GM19193 (cell line): ENCODE measurements around the gene COMMD10.

ENCODE experiments used
- POLR2A ChIP-seq: IDR thresholded peaks from 4 replicates; pipeline ENCODE4 v1.6.1; 2011; ENCODE audit not compliant: insufficient read depth, insufficient read length; ENCODE audit errors: extremely low read depth

Gene COMMD10

GRCh38 chr5:116234681-116235080, 149.9 kb downstream of the COMMD10 start:
- TF ChIP-seq POLR2A = no peak

- TF ChIP-seq POLR2A = no peak
These were observed 153.2 kb downstream of the COMMD10 start for GRCh38 chr5:116237917-116238500.

- no peak for TF ChIP-seq POLR2A
These were observed 157.5 kb downstream of the COMMD10 start for GRCh38 chr5:116242343-116242742.

- no peak for TF ChIP-seq POLR2A
These were observed 163.6 kb downstream of the COMMD10 start for GRCh38 chr5:116248432-116248831.

- TF ChIP-seq POLR2A = no peak
These were observed 164.8 kb downstream of the COMMD10 start for GRCh38 chr5:116249648-116250047.

GRCh38 chr5:116256717-116257116, 171.9 kb downstream of the COMMD10 start:
- TF ChIP-seq POLR2A = no peak

GRCh38 chr5:116265471-116265870, 180.6 kb downstream of the COMMD10 start:
- no peak for TF ChIP-seq POLR2A

GRCh38 chr5:116271446-116272025, 186.7 kb downstream of the COMMD10 start:
- TF ChIP-seq POLR2A = no peak

- no peak for TF ChIP-seq POLR2A
These were observed 187.6 kb downstream of the COMMD10 start for GRCh38 chr5:116272281-116272941.

- TF ChIP-seq POLR2A = no peak
These were observed 188.8 kb downstream of the COMMD10 start for GRCh38 chr5:116273448-116274242.

GRCh38 chr5:116274251-116274650, 189.4 kb downstream of the COMMD10 start:
- no peak for TF ChIP-seq POLR2A

GRCh38 chr5:116275282-116275681, 190.5 kb downstream of the COMMD10 start:
- TF ChIP-seq POLR2A = no peak

GRCh38 chr5:116276952-116277351, 192.1 kb downstream of the COMMD10 start:
- no peak for TF ChIP-seq POLR2A

- no peak for TF ChIP-seq POLR2A
These were observed 195.5 kb downstream of the COMMD10 start for GRCh38 chr5:116280149-116280803.

- no peak for TF ChIP-seq POLR2A
These were observed 196.5 kb downstream of the COMMD10 start for GRCh38 chr5:116281309-116281708.
